ENCODE measurements around the gene ST6GAL1. TPM values are rescaled to one million over a fixed set of nuclear protein-coding genes. Genes with fewer than 3 reads are reported as not detected.

Gene ST6GAL1
- total RNA-seq, 1 experiment from 2014 or later = 15.6 TPM

DNA sequence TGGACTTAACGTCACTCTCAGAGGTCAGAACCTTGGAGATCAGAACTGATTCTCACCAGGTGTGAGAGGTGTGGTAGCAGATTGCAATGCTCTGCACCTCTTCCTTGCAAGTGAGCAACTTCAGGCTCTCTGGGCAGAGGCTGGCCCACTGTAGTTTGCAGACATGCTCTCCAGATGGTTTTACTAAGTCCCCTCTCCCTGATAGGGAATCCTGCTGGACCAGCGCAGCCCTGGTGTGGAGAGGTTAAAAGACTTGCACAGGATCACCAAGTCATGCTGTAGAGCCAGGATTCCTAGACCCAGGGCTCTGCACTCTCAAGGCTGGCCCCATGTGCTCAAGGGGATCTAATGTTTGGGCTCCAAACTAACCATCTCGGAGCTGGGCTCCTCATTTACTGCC is 146.8 kb downstream of the ST6GAL1 start:
- Histone ChIP-seq H3K9me2 (ENCODE audit: insufficient read depth) (no peaks in the 10 kb centered on the region), H4K20me1 (ENCODE audit: insufficient read depth) (no peaks in the 10 kb centered on the region), H3K79me2 (ENCODE audit: insufficient read depth, low read length) (no peaks in the 10 kb centered on the region), H3K4me1 (ENCODE audit: control insufficient read depth in 1 of 2, insufficient read depth in 2 of 2, low read length in 2 of 2) (no peaks in the 10 kb centered on the region), H3K36me3 (ENCODE audit: control insufficient read depth in 1 of 2, insufficient read depth in 2 of 2, low read length in 2 of 2) (no peaks in the 10 kb centered on the region), H2AFZ (ENCODE audit: low read depth, low read length, poor library complexity, severe bottlenecking) (no peak overlapping the region), H3K9me3 (ENCODE audit: control insufficient read depth in 1 of 2, insufficient read depth in 1 of 2, low read depth in 1 of 2, low read length in 2 of 2) (no peaks in the 10 kb centered on the region), H3K9ac (ENCODE audit: low read length) (no peak overlapping the region), H3K27me3 (ENCODE audit: insufficient read depth, low read length) (no peaks in the 10 kb centered on the region), H3K4me2 (ENCODE audit: low read length) (no peak overlapping the region), H3K4me3 (replicated peaks in 1 of 2; ENCODE audit: low read depth in 1 of 2, low read length in 2 of 2) (no peak overlapping the region), H3K27ac (ENCODE audit: low read depth, low read length) (no peak overlapping the region)
- BruUV-seq (replicated peaks) = no TSS peak
- TF ChIP-seq ELF1 (IDR thresholded peaks at IDR 0.05; ENCODE audit: borderline replicate concordance, low read depth) (no peak), CEBPB (IDR thresholded peaks at IDR 0.05; ENCODE audit: low read depth) (no peak), POLR2A (IDR thresholded peaks at IDR 0.05; ENCODE audit: borderline replicate concordance, extremely low read depth, insufficient read depth, insufficient read length) (no peak), SP1 (IDR thresholded peaks at IDR 0.05; ENCODE audit: low read depth) (no peak), TCF7L2 (IDR thresholded peaks at IDR 0.05; ENCODE audit: borderline replicate concordance, extremely low read depth, insufficient read depth, insufficient read length) (no peak), SIN3A (IDR thresholded peaks at IDR 0.05; ENCODE audit: low read depth) (no peak), POLR2AphosphoS5 (IDR thresholded peaks at IDR 0.05; ENCODE audit: low read depth, low read length) (no peak), SRF (IDR thresholded peaks at IDR 0.05; ENCODE audit: low read depth) (no peak), EGR1 (IDR thresholded peaks at IDR 0.05; ENCODE audit: low read depth) (no peak), ZFX (IDR thresholded peaks at IDR 0.05) (no peak), EZH2 (IDR thresholded peaks at IDR 0.05) (no peak), FOSL1 (IDR thresholded peaks at IDR 0.05; ENCODE audit: low read depth) (no peak), CBX3 (IDR thresholded peaks at IDR 0.05; ENCODE audit: low read depth) (no peak)
- TF ChIP-seq, protein P1, sequence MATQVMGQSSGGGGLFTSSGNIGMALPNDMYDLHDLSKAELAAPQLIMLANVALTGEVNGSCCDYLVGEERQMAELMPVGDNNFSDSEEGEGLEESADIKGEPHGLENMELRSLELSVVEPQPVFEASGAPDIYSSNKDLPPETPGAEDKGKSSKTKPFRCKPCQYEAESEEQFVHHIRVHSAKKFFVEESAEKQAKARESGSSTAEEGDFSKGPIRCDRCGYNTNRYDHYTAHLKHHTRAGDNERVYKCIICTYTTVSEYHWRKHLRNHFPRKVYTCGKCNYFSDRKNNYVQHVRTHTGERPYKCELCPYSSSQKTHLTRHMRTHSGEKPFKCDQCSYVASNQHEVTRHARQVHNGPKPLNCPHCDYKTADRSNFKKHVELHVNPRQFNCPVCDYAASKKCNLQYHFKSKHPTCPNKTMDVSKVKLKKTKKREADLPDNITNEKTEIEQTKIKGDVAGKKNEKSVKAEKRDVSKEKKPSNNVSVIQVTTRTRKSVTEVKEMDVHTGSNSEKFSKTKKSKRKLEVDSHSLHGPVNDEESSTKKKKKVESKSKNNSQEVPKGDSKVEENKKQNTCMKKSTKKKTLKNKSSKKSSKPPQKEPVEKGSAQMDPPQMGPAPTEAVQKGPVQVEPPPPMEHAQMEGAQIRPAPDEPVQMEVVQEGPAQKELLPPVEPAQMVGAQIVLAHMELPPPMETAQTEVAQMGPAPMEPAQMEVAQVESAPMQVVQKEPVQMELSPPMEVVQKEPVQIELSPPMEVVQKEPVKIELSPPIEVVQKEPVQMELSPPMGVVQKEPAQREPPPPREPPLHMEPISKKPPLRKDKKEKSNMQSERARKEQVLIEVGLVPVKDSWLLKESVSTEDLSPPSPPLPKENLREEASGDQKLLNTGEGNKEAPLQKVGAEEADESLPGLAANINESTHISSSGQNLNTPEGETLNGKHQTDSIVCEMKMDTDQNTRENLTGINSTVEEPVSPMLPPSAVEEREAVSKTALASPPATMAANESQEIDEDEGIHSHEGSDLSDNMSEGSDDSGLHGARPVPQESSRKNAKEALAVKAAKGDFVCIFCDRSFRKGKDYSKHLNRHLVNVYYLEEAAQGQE (IDR thresholded peaks at IDR 0.05; ENCODE audit: low read depth) = no peak
- TF ChIP-seq, protein P2, sequence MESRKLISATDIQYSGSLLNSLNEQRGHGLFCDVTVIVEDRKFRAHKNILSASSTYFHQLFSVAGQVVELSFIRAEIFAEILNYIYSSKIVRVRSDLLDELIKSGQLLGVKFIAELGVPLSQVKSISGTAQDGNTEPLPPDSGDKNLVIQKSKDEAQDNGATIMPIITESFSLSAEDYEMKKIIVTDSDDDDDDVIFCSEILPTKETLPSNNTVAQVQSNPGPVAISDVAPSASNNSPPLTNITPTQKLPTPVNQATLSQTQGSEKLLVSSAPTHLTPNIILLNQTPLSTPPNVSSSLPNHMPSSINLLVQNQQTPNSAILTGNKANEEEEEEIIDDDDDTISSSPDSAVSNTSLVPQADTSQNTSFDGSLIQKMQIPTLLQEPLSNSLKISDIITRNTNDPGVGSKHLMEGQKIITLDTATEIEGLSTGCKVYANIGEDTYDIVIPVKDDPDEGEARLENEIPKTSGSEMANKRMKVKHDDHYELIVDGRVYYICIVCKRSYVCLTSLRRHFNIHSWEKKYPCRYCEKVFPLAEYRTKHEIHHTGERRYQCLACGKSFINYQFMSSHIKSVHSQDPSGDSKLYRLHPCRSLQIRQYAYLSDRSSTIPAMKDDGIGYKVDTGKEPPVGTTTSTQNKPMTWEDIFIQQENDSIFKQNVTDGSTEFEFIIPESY (IDR thresholded peaks at IDR 0.05; ENCODE audit: extremely low read depth, insufficient replicate concordance, low read length) = no peak
- TF ChIP-seq, protein P3, sequence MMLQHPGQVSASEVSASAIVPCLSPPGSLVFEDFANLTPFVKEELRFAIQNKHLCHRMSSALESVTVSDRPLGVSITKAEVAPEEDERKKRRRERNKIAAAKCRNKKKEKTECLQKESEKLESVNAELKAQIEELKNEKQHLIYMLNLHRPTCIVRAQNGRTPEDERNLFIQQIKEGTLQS (IDR thresholded peaks at IDR 0.05) = no peak
- TF ChIP-seq, protein P4, sequence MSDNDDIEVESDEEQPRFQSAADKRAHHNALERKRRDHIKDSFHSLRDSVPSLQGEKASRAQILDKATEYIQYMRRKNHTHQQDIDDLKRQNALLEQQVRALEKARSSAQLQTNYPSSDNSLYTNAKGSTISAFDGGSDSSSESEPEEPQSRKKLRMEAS (IDR thresholded peaks at IDR 0.05) = no peak
- RAD21 ChIA-PET (ENCODE audit: low non-redundant PET in 1 of 2, low total read pairs in 2 of 2, uncharacterized antibody in 2 of 2, unreplicated experiment in 2 of 2) = no interaction called here
- ATAC-seq (no peak), DNase-seq (ENCODE audit: low read depth, low spot score) (no peak)
- POLR2A ChIA-PET = no interaction called here
- CTCF ChIA-PET = no interaction called here
- intact Hi-C loops (cut with micrococcal nuclease) = no loop called here

Data from HCT116 (cell line).